Germinal center (tissue), 1 donor: ENCODE results near the gene KDM2B.

Experiments used
- DNase-seq: peaks from one replicate; pipeline ENCODE4 v3.0.0; 2012; ENCODE audit warnings: mixed read lengths, low spot score

Gene KDM2B

DNA sequence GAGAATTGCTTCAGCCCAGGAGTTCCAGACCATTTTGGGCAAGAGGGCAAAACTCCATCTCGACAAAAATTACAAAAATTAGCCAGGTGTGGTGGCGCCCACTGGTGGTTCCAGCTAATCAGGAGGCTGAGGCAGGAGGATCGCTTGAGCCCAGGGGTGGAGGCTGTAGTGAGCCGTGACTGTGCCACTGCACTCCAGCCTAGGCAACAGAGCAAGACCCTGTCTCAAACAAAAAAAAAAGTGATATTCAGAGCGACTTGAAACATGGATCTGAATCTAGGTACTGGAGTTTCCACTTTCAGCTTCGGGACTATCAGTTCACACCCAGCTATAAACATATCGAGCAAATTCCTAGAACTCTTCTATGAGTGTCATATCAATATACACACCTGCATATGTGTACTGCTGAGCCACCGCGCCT, 197.2 kb downstream of the KDM2B start:
- DNase-seq: no peak

DNA sequence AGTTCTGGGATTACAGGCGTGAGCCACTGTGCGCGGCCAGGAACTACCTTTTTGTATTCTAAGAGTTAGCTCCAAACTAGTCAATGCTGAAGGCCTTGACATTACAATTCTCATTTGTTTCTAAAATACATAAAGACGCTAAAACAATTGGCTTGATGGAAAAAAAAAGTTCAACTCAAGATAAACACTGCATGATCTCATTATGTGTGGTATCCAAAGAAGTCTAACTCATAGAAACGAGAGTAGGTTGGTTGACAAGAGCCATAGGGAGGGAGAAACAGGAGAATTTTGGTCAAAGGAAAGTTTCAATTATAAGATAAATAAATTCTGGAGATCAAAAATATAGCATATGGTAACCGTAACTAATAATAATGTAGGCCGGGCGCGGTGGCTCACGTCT, 200.9 kb downstream of the KDM2B start:
- DNase-seq: no peak
